ENCODE data around the gene OPCML.

GRCh38 chr11:133154781-133155180 is 377.5 kb downstream of the OPCML start:
- TF ChIP-seq, protein P1, sequence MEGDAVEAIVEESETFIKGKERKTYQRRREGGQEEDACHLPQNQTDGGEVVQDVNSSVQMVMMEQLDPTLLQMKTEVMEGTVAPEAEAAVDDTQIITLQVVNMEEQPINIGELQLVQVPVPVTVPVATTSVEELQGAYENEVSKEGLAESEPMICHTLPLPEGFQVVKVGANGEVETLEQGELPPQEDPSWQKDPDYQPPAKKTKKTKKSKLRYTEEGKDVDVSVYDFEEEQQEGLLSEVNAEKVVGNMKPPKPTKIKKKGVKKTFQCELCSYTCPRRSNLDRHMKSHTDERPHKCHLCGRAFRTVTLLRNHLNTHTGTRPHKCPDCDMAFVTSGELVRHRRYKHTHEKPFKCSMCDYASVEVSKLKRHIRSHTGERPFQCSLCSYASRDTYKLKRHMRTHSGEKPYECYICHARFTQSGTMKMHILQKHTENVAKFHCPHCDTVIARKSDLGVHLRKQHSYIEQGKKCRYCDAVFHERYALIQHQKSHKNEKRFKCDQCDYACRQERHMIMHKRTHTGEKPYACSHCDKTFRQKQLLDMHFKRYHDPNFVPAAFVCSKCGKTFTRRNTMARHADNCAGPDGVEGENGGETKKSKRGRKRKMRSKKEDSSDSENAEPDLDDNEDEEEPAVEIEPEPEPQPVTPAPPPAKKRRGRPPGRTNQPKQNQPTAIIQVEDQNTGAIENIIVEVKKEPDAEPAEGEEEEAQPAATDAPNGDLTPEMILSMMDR (optimal IDR thresholded peaks at IDR 0.05 in 1 of 3, IDR thresholded peaks at IDR 0.05 in 1 of 3, conservative IDR thresholded peaks at IDR 0.05 in 1 of 3; ENCODE audit: extremely low read depth in 1 of 3, insufficient read depth in 2 of 3, low read length in 3 of 3): no peak
- TF ChIP-seq EZH2 (IDR thresholded peaks at IDR 0.05; ENCODE audit: low read length): no peak

All from keratinocyte (primary cell).